K562 (cell line): ENCODE results near the gene SLC36A1. TPM values are rescaled to one million over a fixed set of nuclear protein-coding genes. Genes with fewer than 3 reads are reported as not detected.

Source experiments
- BCLAF1 ChIP-seq, 2 experiments: fragments of 450-650 bp in 1 of 2; IDR thresholded peaks; 2 replicates each; pipeline ENCODE4 v1.6.1; 2011 to 2017; ENCODE audit warnings: low read depth in 2 of 2, antibody characterized with exemption in 1 of 2, borderline replicate concordance in 1 of 2, low read length in 1 of 2, mild to moderate bottlenecking in 1 of 2, mixed read lengths in 1 of 2; ENCODE audit not compliant: control insufficient read depth in 1 of 2
- CGGBP1 ChIP-seq: fragments of 250-450 bp; sonication (Bioruptor Pico); IDR thresholded peaks from 2 replicates; pipeline ENCODE4 v1.9.0; 2021; ENCODE audit warnings: mild to moderate bottlenecking
- ELF2 ChIP-seq: fragments of 250-450 bp; sonication (Bioruptor Pico); IDR thresholded peaks from 2 replicates; pipeline ENCODE4 v1.5.0; 2021; ENCODE audit warnings: mild to moderate bottlenecking
- MAFF ChIP-seq: IDR thresholded peaks from 2 replicates; pipeline ENCODE4 v1.6.1; 2012; ENCODE audit warnings: low read length, improper control_type of control experiment
- NFYB ChIP-seq: IDR thresholded peaks from 2 replicates; pipeline ENCODE4 v1.6.1; 2011; ENCODE audit warnings: mild to moderate bottlenecking, moderate library complexity; ENCODE audit not compliant: insufficient read length; ENCODE audit errors: extremely low read depth
- RHOXF2B ChIP-seq: fragments of 250-450 bp; sonication (Bioruptor Pico); conservative IDR thresholded peaks from 2 replicates; pipeline ENCODE4 v1.5.1; 2021
- SMARCA4 ChIP-seq: fragments of 450-650 bp; IDR thresholded peaks from 2 replicates; pipeline ENCODE4 v1.6.1; 2016
- SRF ChIP-seq, 2 experiments: fragments of 250-450, 450-650 bp in 1 of 2; sonication (Bioruptor Pico) in 1 of 2; sonication (generic) in 1 of 2; formaldehyde crosslinking; IDR thresholded peaks; 2 replicates each; pipeline versions ENCODE4 v1.5.0 to v1.5.1; 2020 to 2022; ENCODE audit warnings: mild to moderate bottlenecking in 1 of 2, missing genetic modification reagents in 1 of 2
- TAF9B ChIP-seq: fragments of 450-650 bp; IDR thresholded peaks from 2 replicates; pipeline ENCODE4 v1.6.1; 2018; ENCODE audit warnings: mild to moderate bottlenecking; ENCODE audit not compliant: partially characterized antibody
- TEAD4 ChIP-seq, 2 experiments: sonication (generic) in 1 of 2; formaldehyde crosslinking in 1 of 2; IDR thresholded peaks; 2 replicates each; pipeline versions ENCODE4 v1.6.1 to v1.8.0; 2012 to 2022; ENCODE audit warnings: borderline replicate concordance in 1 of 2, inconsistent platforms in 1 of 2, low read length in 1 of 2, mild to moderate bottlenecking in 1 of 2, missing genetic modification reagents in 1 of 2
- TGIF2 ChIP-seq: sonication (generic); formaldehyde crosslinking; IDR thresholded peaks from 2 replicates; pipeline ENCODE4 v1.8.1; 2022; ENCODE audit warnings: mild to moderate bottlenecking, missing genetic modification reagents, moderate library complexity
- THRA ChIP-seq: fragments of 450-650 bp; IDR thresholded peaks from 2 replicates; pipeline ENCODE4 v1.6.1; 2017; ENCODE audit warnings: mild to moderate bottlenecking, moderate library complexity
- XRCC3 ChIP-seq: fragments of 450-650 bp; IDR thresholded peaks from 2 replicates; pipeline ENCODE4 v1.6.1; 2017; ENCODE audit warnings: mild to moderate bottlenecking, moderate library complexity
- ZNF436 ChIP-seq: fragments of 250-450, 450-650 bp; sonication (Bioruptor Pico); formaldehyde crosslinking; IDR thresholded peaks from 2 replicates; pipeline ENCODE4 v1.7.0; 2020; ENCODE audit warnings: mild to moderate bottlenecking
- ZNF518B ChIP-seq: fragments of 250-450 bp; sonication (Bioruptor Pico); IDR thresholded peaks from 2 replicates; pipeline ENCODE4 v1.5.0; 2021; ENCODE audit warnings: mild to moderate bottlenecking, moderate library complexity
- polyA plus RNA-seq, 8 experiments: library from polyadenylated mRNA; depleted of rRNA in 4 of 8; stranded (reverse) in 5 of 8; unstranded in 3 of 8; fragments of >200 nt; fragmentation: Nextera tagmentation in 2 of 8; fragmentation: Illumina TruSeq in 1 of 8; extraction: Ambion mirVana in 2 of 8; extraction: Trizol in 1 of 8; gene quantifications; 2 replicates each; pipeline versions ENCODE4 v1.2.1 to v1.2.3, GENCODE V29; 2011 to 2014; ENCODE audit warnings: inconsistent platforms in 1 of 8, missing spikeins in 1 of 8
- total RNA-seq, 7 experiments: library from RNA; depleted of rRNA in 6 of 7; stranded (reverse); fragments of >200 nt in 6 of 7; fragmentation: Illumina TruSeq in 2 of 7; extraction: Trizol in 2 of 7; gene quantifications; 2 replicates each; pipeline versions ENCODE4 v1.2.1 to v1.2.3, GENCODE V29; 2011 to 2021; ENCODE audit warnings: low replicate concordance in 1 of 7
- TF ChIP-seq, protein P1 (sequence below): fragments of 250-450 bp; sonication (Bioruptor Pico); IDR thresholded peaks from 2 replicates; pipeline ENCODE4 v1.5.0; 2020; ENCODE audit warnings: mild to moderate bottlenecking

Gene SLC36A1
- total and polyA plus RNA-seq, 9 of the 15 experiments (the other 6 are each of a cell fraction or from before 2014, with no cell fraction given): 1.6 to 8.4 (median 4.6) TPM

GRCh38 chr5:151465476-151465875 is 18.1 kb downstream of the SLC36A1 start (continued):
- TF ChIP-seq NFYB (no peak), TEAD4 (IDR thresholded peaks at IDR 0.05; ENCODE audit: low read length) (peak; percentile 93), TEAD4 (CRISPR knock-in tag; IDR thresholded peaks at IDR 0.05; ENCODE audit: borderline replicate concordance) (no peak), SMARCA4 (peak; percentile 85), CGGBP1 (CRISPR knock-in tag) (no peak), BCLAF1 (IDR thresholded peaks at IDR 0.05; ENCODE audit: borderline replicate concordance in 1 of 2, control insufficient read depth in 1 of 2, low read depth in 2 of 2, low read length in 1 of 2) (no peak), ZNF518B (CRISPR knock-in tag) (no peak), XRCC3 (no peak), TGIF2 (CRISPR knock-in tag) (no peak), ZNF436 (CRISPR knock-in tag) (no peak), ELF2 (CRISPR knock-in tag) (no peak), MAFF (no peak), RHOXF2B (CRISPR knock-in tag) (no peak), TAF9B (no peak), SRF (CRISPR knock-in tag; IDR thresholded peaks at IDR 0.05) (no peak), THRA (no peak)
- TF ChIP-seq, protein P1, sequence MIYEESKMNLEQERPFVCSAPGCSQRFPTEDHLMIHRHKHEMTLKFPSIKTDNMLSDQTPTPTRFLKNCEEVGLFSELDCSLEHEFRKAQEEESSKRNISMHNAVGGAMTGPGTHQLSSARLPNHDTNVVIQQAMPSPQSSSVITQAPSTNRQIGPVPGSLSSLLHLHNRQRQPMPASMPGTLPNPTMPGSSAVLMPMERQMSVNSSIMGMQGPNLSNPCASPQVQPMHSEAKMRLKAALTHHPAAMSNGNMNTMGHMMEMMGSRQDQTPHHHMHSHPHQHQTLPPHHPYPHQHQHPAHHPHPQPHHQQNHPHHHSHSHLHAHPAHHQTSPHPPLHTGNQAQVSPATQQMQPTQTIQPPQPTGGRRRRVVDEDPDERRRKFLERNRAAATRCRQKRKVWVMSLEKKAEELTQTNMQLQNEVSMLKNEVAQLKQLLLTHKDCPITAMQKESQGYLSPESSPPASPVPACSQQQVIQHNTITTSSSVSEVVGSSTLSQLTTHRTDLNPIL: no peak
